NB4 (cell line): Measurements from ENCODE around the gene OPCML.

Experiments
- DNase-seq: peaks from one replicate; pipeline ENCODE4 v3.0.0; 2010; ENCODE audit warnings: low read depth
- H3K4me3 ChIP-seq: one replicate; pipeline ENCODE4 v1.5.1; 2011; ENCODE audit warnings: mild to moderate bottlenecking, low read depth, low read length, moderate library complexity
- MAX ChIP-seq: IDR thresholded peaks from 2 replicates; pipeline ENCODE4 v1.6.1; 2011; ENCODE audit warnings: low read depth, low read length
- MYC ChIP-seq: IDR thresholded peaks from 2 replicates; pipeline ENCODE4 v1.6.1; 2011; ENCODE audit warnings: low read depth, low read length
- POLR2A ChIP-seq: IDR thresholded peaks from 2 replicates; pipeline ENCODE4 v1.6.1; 2011; ENCODE audit warnings: mild to moderate bottlenecking; ENCODE audit not compliant: insufficient read length; ENCODE audit errors: extremely low read depth
- TF ChIP-seq, protein P1 (sequence below): IDR thresholded peaks from one replicate; pipeline ENCODE4 v1.5.1; 2012; ENCODE audit warnings: low read depth, low read length

Gene OPCML

DNA sequence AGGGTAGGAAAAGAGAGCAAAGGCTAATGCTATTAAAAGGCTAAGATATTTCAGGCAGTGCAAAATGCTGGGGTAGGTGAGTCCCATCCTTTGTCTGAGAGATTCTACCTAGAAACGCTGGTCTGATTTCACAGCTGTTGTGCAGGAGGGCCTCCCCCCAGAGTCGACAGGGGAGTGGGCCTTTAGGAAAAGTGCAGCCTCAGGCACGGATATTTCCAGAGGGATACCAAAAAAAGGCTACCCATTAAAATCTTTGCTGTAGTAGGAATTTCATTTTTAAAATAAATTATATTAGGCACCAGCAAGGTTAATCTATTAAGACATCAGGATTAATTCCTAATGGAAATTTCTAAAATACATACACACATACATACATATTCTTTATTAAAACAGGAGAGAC lies 280.5 kb downstream of the OPCML start:
- DNase-seq: no peak
- TF ChIP-seq MYC (no peak), MAX (no peak), POLR2A (no peak)
- TF ChIP-seq, protein P1, sequence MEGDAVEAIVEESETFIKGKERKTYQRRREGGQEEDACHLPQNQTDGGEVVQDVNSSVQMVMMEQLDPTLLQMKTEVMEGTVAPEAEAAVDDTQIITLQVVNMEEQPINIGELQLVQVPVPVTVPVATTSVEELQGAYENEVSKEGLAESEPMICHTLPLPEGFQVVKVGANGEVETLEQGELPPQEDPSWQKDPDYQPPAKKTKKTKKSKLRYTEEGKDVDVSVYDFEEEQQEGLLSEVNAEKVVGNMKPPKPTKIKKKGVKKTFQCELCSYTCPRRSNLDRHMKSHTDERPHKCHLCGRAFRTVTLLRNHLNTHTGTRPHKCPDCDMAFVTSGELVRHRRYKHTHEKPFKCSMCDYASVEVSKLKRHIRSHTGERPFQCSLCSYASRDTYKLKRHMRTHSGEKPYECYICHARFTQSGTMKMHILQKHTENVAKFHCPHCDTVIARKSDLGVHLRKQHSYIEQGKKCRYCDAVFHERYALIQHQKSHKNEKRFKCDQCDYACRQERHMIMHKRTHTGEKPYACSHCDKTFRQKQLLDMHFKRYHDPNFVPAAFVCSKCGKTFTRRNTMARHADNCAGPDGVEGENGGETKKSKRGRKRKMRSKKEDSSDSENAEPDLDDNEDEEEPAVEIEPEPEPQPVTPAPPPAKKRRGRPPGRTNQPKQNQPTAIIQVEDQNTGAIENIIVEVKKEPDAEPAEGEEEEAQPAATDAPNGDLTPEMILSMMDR: no peak
- H3K4me3 ChIP-seq: no peak overlapping the region

DNA sequence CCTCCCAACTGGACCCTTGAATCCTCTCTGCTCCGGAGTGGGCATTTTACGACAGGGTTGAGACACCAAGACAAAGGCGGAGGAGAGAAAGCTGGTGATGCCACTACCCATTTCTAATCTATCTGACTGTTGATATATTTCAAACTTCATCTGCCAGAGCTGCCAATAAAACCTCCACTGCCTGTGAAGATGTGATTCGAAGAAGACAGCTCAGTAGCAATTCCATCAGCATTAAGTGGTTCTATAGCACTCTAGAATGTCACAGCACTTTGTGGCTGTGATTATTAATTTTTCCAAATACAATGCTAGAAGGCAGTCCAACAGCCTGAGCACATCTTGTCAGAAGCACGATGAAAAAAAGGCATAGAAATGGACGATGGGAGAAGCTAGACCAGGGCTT lies 282.8 kb downstream of the OPCML start:
- TF ChIP-seq, protein P1: no peak
- DNase-seq: no peak
- no peak overlapping the region for H3K4me3 ChIP-seq

- TF ChIP-seq POLR2A (no peak), MAX (no peak), MYC (no peak)
- TF ChIP-seq, protein P1: no peak
- DNase-seq: no peak
- H3K4me3 ChIP-seq: no peak overlapping the region
Measured at GRCh38 chr11:133249065-133249464, 283.2 kb downstream of the OPCML start.

- H3K4me3 ChIP-seq: no peak overlapping the region
- TF ChIP-seq POLR2A (no peak), MYC (no peak), MAX (no peak)
- TF ChIP-seq, protein P1: no peak
- DNase-seq: no peak
Measured at GRCh38 chr11:133243832-133244231, 288.5 kb downstream of the OPCML start.

DNA sequence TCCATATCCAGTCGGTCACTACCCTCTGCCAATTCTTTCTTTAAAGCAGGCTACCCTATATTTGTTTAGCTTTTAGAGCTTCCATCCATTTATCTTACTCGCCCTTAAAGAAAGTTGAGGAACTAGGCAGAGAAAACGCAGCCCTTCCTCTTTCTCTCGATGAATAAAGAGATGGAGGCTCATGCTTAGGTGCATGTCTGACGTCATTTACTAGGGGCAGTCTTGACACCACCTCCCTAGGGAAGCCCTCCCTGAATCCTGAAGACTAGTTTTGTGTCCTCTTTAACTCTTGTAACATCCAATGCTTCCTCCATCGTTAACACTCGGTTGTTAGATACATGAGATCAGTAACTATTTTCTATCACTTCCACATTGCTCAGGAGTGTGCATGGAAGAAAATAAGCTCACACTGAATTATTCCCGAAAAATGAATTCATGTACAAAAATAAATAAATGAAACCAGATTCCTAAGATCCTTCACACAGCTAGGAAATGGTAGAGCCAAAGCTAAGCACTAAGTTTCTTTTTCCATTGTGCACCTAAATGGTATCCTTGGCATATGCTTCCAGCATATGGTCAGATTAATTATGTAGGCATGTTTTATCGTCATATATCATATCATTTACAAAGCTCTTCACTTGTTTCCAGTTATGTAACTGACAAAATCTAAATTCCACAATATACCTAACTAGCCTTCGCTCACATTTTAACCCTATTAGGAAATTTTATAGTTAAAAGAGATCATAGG lies 291.2 kb downstream of the OPCML start:
- H3K4me3 ChIP-seq: no peak overlapping the region
- DNase-seq: no peak
- TF ChIP-seq, protein P1: no peak
- TF ChIP-seq MAX (no peak), MYC (no peak), POLR2A (no peak)

GRCh38 chr11:133239575-133239974 lies 292.7 kb downstream of the OPCML start:
- no peak overlapping the region for H3K4me3 ChIP-seq
- TF ChIP-seq, protein P1: no peak
- no peak for TF ChIP-seq POLR2A
- no peak for TF ChIP-seq MAX
- no peak for TF ChIP-seq MYC
- DNase-seq: no peak
